SH-SY5Y (cell line): Measurements from ENCODE around the gene MESD.

ENCODE experiments used
- GATA2 ChIP-seq: IDR thresholded peaks from 2 replicates; pipeline ENCODE4 v1.6.1; 2011; ENCODE audit warnings: mild to moderate bottlenecking, low read depth, low read length
- GATA3 ChIP-seq: IDR thresholded peaks from 2 replicates; pipeline ENCODE4 v1.6.1; 2011; ENCODE audit warnings: low read depth, mild to moderate bottlenecking, low read length, moderate library complexity

Gene MESD

GRCh38 chr15:80988148-80988796, 1.3 kb downstream of the MESD start:
- TF ChIP-seq GATA2 (no peak), GATA3 (no peak)

GRCh38 chr15:80986487-80986886, 3.1 kb downstream of the MESD start:
- no peak for TF ChIP-seq GATA3
- TF ChIP-seq GATA2, result no peak

GRCh38 chr15:80985981-80986380, 3.6 kb downstream of the MESD start:
- TF ChIP-seq GATA2 (no peak), GATA3 (no peak)

GRCh38 chr15:80984856-80985255, 4.8 kb downstream of the MESD start:
- TF ChIP-seq GATA3 (no peak), GATA2 (no peak)

GRCh38 chr15:80982839-80983238, 6.8 kb downstream of the MESD start:
- TF ChIP-seq GATA3 (no peak), GATA2 (no peak)

- no peak for TF ChIP-seq GATA3
- no peak for TF ChIP-seq GATA2
These were observed 7.4 kb downstream of the MESD start for GRCh38 chr15:80982205-80982604.

GRCh38 chr15:80979538-80980200, 9.9 kb downstream of the MESD start:
- TF ChIP-seq GATA2, result no peak
- TF ChIP-seq GATA3, result no peak

GRCh38 chr15:80978685-80979329, 10.8 kb downstream of the MESD start:
- TF ChIP-seq GATA2, result no peak

GRCh38 chr15:80977627-80978036, 12.0 kb downstream of the MESD start:
- TF ChIP-seq GATA3 (no peak), GATA2 (no peak)

- TF ChIP-seq GATA3, result no peak
- no peak for TF ChIP-seq GATA2
These were observed 12.8 kb downstream of the MESD start for GRCh38 chr15:80976851-80977250.

- TF ChIP-seq GATA3, result no peak
- no peak for TF ChIP-seq GATA2
These were observed 14.7 kb downstream of the MESD start for GRCh38 chr15:80974914-80975313.

- no peak for TF ChIP-seq GATA3
- no peak for TF ChIP-seq GATA2
These were observed 17.3 kb downstream of the MESD start for GRCh38 chr15:80972276-80972675.

GRCh38 chr15:80971143-80971542, 18.5 kb downstream of the MESD start:
- TF ChIP-seq GATA3, result no peak
- no peak for TF ChIP-seq GATA2

GRCh38 chr15:80970658-80971057, 19.0 kb downstream of the MESD start:
- no peak for TF ChIP-seq GATA3
- no peak for TF ChIP-seq GATA2
